Hepatic stellate cell (primary cell): ENCODE measurements around the gene CPNE8.
A peak's percentile ranks its signal among the peaks of the same experiment; 100 is the strongest.

Experiments
- DNase-seq: peaks from one replicate; pipeline ENCODE4 v3.0.0; 2011; ENCODE audit warnings: low spot score

The CPNE8 gene

DNA sequence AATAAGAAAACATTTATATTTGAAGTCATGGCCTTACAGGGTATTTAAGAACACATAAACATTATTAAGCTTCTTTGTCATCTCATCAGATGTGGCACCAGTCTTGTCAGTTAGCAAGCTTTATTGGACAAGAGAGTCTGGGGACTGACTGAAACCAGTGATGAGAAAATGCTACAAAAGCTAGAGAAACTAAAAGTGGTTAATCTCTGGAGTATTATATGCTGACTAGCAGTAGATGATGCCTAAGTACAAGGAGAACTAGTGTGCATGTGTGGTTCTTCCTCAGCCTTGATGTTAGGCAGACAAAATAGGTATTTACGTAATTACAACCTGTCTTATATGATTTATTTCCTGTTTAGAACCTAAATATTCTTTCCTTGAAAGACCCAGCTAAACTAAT, 176.5 kb downstream of the CPNE8 start:
- no peak for DNase-seq

DNA sequence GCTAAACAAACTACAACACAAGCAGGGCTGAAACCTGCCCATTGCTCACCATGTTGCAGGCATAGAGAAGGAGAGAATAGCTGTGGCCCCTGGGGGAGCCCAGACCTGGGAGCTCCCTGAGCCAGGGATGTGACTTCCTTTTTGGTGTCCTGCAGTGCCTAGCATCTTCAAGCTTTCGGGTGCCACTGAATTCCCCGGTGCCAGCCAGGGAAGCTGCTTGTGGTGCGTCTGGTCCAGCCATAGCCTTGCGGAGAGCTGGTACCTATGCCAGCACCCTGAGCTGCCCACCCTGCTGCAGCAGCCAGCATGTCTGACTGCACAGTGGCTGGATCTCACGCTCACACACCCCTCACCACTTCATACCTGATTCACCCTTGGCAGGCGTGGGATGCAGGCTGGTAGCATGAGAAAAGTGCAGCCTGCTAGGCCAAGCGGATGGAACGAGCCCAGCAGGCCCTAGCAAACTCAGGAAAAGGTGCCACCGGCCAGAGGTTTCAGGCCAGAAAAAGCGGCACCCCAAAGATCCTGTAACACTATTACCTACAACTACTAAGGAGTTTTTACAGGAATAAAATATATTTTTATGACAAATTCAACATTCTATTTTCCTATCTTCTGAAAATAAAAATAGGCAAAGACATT, 183.7 kb downstream of the CPNE8 start:
- no peak for DNase-seq

DNA sequence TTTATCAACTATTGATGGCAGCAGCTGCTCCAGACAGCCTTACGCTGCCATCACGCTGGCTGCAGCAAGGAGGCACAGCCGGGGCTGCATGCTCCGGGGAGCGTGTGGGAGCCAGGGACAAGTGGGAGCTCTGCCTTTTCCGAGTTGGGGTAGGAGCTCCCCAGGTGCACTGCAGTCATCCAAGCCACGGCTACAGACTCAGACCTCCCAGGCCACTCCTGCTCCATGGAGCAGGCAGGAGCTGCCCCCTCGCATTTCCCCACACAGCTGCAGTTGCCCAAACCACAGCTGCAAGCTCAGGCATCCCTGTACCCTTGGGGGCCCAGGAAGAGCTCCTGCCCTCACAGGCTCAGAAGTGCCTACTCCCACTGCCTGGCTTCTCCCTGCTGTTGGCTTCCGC, 184.7 kb downstream of the CPNE8 start:
- DNase-seq, result no peak

DNA sequence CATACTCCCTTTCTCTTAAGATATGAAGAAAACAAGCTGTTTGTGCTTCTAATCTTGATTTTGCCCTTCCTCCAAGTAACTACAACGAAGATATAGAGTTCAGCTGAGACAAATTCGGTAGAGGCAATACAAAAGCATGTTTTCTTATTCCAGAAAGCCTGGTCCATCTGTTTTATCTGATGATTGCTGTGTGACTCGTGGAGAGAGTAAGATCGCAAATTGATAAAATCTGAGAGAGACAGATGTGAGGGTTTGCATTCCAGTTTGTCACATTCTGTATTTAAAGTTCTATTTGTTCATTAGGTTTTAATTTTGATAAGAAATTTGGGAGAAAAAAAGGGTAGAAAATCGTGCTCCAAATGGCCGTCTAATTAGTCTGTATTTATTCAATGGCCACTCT, 192.1 kb downstream of the CPNE8 start:
- no peak for DNase-seq

DNA sequence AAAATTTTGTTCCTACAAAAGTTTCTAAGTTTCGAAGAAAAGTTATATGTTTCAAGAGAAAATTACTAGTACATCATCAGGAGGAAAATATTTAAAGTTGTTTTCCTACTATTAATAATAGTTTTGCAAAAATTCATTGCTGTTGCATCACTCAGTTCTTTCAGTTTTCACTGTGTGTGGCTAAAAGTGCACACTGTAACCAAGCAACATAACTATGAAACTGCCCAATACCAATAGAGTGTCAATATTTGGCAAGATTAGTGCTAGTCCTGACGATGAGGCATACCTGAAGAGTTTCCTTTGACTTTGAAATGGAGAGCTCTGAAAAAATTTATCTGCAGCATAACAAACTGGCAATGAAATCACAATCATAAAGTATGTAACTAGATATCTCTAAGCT, 194.3 kb downstream of the CPNE8 start:
- no peak for DNase-seq

DNA sequence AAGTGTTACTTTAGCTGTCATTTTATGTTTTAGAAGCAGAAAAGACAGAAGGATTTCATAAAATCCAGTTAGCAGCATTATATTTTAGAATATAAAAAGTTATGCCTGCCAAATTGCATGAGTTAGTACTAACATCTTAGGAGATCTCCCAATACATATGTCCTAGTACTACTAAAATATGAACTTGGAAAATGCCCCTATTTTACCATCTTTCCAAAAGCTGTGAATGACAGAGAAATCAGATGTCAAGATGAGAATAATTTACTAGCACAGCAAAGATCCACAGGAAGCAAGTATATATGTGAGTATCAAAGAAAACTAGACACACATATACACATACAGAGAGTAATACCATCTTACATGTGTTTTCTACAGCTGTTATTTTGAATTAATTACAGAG, 196.9 kb downstream of the CPNE8 start:
- no peak for DNase-seq

DNA sequence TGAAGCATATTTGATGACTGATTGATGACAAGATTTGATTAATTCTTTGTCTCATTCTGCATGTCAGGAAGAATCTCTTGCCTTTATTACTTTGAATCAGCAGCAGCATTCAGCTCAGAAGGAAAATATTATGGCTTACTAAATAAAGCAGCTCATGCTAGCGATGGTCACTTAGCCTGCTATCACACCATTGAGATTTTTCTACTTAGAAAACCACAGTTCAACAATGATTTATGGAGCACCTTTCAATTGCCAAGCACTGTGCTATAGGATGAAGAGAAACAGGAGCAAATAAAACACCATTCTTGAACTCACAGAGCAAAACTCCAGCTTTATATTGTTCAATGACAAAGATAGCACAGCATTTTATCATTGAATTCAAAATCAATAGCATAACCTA, 197.7 kb downstream of the CPNE8 start:
- no peak for DNase-seq

DNA sequence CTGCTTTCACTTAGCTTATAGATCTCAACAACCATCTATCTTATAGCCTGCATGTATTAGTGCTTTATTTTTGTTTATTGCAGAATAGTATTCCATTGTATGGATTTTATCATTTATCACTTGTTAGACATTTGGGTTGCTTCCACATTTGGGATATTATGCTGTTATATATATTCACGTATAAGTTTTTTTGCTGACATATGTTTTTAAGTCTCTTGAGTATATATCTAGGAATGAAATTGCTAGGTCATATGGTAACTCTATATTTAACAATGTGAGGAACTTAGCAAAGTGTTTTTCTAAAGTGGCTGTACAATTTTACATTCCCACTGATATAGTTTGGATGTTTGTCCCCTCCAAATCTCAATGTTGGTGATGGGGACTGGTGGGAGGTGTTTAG, 208.1 kb downstream of the CPNE8 start:
- no peak for DNase-seq

DNA sequence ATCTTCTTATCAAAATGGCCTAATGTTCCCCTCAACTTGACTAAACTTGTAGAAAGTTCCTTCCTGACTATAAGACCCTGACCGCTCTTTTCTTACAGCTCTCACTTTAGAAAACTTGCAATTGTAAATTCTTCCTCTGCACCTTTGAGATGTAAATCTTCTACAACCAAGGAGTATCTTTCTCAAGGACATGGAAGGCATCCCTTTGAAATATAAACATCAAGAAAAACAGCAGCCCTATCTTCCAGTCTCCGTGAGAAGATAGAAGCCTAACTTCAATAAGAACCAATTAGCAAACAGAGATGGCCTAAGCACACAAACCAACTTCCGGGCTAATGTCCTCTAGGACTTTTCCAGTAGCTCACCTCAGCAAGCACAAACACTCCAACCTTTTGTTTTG, 210.3 kb downstream of the CPNE8 start:
- no peak for DNase-seq

DNA sequence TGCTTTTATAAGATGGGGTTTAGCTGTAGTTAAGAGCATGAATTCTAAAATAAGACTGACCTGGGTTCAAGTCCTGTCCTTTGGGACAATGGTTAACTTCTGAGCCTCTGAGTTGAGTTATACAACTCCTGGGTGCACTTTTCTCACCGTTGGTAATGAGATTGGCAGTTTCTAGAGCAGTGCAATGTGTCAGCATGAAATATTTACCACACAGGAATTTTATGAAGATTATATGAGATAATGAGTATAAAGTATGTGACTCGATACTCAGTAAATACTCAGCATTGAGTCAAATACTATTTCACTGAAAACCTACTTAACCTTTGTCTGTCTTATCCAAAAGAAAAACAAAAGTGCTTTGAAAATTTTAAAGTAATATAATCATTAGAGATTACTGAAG, 214.2 kb downstream of the CPNE8 start:
- no peak for DNase-seq

DNA sequence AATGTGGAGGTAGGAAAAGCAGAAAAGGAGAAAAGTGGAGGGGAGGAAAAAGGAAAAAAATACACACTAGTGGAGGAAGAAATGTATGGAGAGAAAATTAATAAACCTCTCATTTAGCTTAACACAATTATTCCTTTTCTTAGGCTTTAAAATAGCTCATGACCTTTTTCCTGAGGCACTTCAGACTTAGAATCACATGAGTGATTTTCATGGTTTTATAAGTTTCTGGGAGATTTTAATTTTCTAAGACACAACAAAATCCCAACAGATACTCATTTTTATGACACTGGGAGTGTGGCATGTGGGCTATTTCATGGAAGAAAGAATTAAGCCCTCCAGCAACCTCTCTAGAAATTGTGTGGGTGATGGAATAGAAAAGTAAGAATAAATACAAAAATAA, 214.7 kb downstream of the CPNE8 start:
- no peak for DNase-seq

DNA sequence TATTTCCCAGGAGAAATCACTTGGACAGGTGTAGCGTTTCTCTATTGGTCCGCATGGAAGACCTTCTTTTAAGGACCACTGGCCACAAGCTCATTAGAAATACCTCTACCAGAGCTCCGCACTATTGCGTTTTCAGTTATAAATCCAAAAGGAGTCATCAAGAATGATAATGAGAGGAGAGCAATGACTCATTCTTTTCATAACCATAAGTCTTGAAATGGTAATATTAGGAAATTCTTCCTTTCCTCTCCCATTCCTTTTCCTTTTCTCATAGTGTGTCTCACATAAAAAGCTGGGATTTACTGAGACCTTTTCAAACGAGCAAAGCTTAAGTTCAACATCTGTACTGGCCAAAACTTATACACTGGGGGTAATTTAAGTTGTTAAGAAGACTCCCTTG, 215.7 kb downstream of the CPNE8 start:
- peak; percentile 16 for DNase-seq

DNA sequence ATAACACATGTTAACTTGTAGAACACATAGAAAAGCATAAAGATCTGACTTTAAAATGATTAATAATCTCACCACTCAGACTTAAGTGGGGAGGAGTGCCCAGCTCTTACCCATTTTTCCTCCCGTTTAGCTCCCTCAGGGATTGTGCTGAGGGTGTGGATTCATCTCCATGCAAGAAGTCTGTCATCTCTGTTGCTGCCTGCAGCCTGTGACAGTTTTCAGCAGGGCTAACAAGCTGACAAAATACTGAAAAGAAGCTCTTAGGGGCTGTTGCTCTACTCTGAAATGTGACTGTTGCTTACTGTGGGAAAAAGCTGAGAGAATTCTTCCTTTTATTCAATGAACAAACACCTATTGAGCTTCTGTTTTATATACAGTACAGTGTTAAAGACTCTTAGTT, 216.2 kb downstream of the CPNE8 start:
- DNase-seq, result no peak

DNA sequence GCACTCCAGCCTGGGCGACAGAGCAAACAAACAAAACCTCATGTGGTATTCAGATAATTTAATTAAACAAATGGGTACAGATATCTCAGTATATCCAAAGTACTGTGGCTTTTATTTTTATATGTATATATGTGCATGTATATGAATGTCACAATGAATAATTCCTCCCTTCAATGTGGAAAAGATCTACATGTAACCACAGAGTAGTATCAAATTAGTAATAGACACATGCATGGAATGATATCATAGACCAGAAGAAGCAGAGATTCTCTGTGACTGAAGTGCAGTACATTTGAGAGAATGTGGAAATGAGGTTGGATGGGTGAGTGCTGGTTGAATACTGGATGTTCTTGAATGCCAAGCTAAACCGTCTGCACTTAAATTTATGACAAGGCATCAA, 222.9 kb downstream of the CPNE8 start:
- no peak for DNase-seq

DNA sequence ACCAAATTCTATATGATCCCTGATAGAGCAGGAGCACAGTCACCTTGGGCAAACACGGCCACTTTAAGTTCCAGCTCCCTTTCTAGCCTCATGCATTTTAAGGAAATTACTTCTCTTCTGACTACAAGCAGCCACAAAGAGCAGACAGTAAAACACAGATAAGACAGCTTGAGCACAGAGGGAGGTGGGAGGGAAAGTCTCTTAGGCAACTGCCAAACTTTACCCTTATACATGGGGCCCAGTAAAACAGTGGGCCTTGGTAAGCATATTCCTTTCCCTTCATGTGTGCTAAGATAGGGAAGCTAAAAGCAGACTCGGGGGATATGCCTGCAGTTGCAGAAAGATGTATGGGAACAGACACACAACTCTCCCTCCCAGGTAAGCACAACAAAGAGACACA, 235.9 kb downstream of the CPNE8 start:
- DNase-seq, result no peak

DNA sequence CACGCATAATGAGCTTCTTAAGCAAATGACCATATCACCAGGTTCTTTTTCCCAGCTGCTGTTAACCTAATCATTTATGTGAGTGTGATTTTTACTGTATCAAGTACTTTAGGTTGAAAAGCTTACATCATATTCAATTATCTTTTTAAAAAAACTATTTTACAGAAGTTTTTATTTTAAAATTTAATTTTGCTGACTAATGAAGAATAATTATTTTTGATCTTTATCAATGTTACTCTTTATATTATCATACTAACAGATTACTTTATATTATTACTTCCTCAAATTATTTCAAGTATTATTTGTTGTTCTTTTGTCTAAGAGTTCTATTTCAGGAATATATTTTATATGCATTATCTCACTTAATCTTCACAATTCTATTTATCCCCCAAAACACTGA, 236.3 kb downstream of the CPNE8 start:
- DNase-seq, result no peak

DNA sequence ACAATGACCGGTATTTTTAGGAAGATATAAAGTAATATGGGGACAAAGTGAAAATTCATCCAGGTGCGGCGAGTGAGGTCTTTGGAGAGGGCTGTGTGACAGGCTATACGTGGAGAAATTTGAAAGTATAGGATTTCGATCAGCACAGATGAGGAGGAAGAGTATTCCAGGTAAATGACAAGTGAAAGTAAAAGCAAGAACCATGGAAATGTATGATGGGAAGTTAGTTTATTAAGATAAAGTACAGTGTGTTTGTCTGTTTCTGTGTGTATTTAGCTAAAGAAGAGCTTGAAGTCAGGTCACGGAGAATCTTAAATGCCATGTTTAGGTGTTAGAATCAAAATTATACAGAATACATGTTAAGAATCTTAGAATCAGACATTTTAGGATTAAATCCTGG, 239.0 kb downstream of the CPNE8 start:
- no peak for DNase-seq

DNA sequence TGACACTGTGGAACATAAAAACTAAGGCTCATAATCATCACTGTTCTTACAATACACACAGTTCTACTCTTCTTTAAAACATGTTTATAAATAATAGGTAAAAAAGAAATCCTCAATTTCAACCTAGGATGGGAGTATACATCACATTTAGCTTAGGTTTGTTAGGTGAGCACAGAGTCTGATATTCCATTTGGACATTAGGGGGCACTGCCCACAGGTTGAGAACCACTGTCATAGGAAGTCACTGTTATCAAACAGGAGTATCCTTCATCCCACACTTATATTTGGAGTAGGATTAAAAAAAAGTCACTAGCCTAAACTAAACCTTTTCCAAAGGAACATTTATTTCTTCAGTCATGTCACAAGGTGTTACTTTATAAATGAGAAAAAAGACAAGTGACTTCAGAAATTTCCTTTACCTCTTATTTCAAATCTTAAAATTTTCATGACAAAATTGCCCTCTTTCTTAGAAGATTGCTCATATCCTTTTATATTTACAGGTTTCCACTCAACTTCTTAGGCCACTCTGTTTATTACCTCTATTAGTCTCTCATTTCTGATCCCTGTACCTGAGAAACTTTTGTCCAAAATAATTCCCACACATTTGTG, 240.6 kb downstream of the CPNE8 start:
- no peak for DNase-seq

DNA sequence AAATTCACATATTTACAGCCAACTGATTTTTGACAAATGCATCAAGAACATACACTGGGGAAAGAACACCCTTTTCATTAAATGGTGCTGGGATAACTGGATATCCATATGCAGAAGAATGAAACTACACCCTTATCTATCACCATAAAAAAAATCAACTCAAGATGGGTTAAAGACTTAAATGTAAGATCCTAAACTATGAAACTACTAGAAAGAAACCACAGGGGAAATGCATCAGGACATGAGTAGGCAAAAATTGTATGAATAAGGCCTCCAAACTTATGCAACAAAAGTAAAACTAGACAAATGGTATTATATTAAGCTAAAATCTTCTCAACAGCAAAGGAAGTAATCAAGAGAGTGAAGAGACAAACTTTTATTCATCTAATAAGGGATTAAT, 242.6 kb downstream of the CPNE8 start:
- no peak for DNase-seq

DNA sequence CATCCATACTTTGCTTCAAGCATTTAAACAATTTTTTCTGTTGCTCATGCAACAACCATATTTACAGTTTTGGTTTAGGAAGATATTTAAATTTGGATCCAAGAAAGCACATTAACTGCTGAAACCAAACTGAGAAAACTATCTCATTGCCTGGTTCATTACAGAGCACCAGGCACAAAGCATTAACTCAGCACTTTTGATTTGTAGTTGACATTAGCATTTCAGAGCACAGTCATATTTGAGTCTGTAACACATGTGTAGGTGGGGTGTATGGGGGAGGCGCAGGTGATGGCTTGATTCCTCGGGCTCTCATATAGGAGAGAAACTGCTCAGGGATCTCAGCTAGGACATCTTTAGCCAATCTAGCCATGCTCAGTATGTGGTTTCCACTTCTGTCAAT, 251.7 kb downstream of the CPNE8 start:
- DNase-seq, result no peak

DNA sequence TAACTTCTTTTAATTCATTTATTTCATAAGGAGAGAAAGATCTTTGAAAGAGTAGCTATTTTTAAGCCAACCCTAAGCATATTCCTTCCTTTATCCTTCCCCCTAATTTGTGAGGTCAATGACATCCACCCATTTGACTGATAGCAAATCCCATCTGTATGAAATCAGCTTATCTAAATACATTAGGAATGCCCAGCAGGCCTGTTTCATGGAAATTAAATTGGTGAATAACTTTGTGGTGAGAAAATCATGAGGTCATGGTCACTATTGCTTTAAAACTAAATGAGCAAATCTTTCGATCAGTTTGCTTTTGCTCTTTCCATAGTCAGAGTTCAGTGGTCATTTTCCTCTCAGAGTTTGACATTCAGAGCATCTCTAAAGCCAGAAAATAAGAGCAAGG, 256.6 kb downstream of the CPNE8 start:
- no peak for DNase-seq

DNA sequence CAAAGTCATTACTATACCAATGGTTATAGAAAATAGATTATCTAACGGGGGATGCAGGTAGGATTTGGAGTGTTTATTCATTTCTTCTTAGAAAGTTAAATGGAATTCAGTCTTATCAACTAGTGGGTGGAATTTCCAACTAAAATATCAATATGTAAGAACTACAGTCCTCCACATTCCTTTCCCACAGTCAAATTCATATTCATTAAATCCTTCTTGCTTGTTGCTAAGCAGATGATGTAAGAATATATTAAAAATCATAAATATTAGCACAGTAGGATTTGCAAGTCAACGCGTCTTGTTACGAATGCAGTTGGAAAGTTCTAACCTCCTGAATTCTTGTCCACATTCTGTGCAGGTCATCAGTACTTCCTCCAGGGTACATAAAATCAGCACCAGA, 259.2 kb downstream of the CPNE8 start:
- DNase-seq, result no peak

DNA sequence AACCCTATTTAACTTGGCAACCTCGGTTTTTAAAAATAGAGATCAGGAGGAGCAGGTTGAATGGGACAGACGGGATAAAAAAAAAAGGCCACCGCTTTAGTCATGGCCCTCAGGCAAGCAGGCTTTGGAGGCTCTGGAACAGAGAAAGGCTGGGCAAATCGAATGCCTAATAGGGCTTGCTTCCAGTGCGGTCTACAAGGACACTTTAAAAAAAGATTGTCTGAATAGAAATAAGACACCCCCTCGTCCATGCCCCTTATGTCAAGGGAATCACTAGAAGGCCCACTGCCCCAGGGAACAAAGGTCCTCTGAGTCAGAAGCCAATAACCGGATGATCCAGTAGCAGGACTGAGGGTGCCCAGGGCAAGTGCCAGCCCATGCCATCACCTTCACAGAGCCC, 265.8 kb downstream of the CPNE8 start:
- DNase-seq, result no peak

DNA sequence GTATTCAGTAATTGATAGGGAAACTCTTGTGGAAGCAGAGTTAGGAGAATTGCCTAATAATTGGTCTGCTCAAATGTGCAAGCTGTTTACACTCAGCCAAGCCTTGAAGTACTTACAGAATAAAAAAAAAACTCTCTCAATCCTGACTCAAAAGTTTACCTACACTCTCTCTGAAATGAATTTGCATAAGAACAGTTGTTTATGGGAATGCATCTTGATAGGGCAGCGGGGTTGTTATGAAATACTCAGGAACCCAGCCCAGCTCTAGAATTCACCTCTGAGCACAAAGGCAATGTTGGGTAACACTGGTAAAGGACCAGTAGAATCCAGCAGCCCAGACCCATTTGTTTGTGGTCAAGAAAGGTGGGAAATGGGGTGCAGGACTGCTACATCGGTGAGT, 267.0 kb downstream of the CPNE8 start:
- DNase-seq, result no peak

DNA sequence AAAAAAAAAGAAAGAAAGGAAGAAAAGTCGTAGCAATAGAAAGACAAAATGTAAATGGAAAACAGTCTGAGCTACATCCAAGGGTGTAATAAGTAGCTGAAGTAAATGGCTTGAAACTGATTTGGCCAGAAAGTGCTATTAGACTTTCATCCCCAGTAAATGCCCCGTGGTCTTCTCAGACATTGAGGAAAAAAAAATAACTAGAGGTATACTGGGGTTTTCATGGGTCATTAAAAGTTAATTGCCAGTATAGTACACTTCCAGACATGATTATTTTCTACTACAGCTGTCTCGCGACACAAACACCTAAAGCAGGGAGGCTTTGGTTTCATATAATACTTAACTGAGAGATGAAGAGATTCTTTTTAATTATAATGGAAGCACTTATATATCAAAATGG, 271.9 kb downstream of the CPNE8 start:
- DNase-seq, result no peak
